IPS-20b (cell line): ENCODE measurements around the gene PRDM7.
A peak's percentile ranks its signal among the peaks of the same experiment; 100 is the strongest.
"Not testable (repeated sequence)": the region's sequence is repeated elsewhere in the genome, so short reads cannot be mapped to it uniquely, and the experiment has no call there.

ENCODE experiments used
- H3K27ac ChIP-seq: one replicate; pipeline ENCODE4 v1.5.1; 2013; ENCODE audit warnings: low read length
- H3K27me3 ChIP-seq: 2 replicates; pipeline ENCODE4 v1.6.1; 2013; ENCODE audit warnings: mild to moderate bottlenecking, low read length, inconsistent platforms; ENCODE audit not compliant: insufficient read depth
- H3K36me3 ChIP-seq: 2 replicates; pipeline ENCODE4 v1.6.1; 2013; ENCODE audit warnings: low read depth, mild to moderate bottlenecking, inconsistent platforms, low read length, moderate library complexity; ENCODE audit not compliant: insufficient read depth
- H3K4me1 ChIP-seq: 2 replicates; pipeline ENCODE4 v1.6.1; 2013; ENCODE audit warnings: mild to moderate bottlenecking, control low read depth, inconsistent platforms, low read length, moderate library complexity; ENCODE audit not compliant: insufficient read depth
- H3K4me3 ChIP-seq: 2 replicates; pipeline ENCODE4 v1.5.1; 2013; ENCODE audit warnings: mild to moderate bottlenecking, low read length, inconsistent platforms
- H3K9ac ChIP-seq: 2 replicates; pipeline ENCODE4 v1.6.1; 2013; ENCODE audit warnings: low read depth, mild to moderate bottlenecking, inconsistent platforms, low read length, moderate library complexity
- H3K9me3 ChIP-seq: 2 replicates; pipeline ENCODE4 v1.6.1; 2013; ENCODE audit warnings: mild to moderate bottlenecking, low read depth, low read length, inconsistent platforms; ENCODE audit not compliant: insufficient read depth

Gene PRDM7

GRCh38 chr16:90018297-90018651 is 58.9 kb downstream of the PRDM7 start:
- Histone ChIP-seq H3K27ac (no peak overlapping the region), H3K9me3 (no peaks in the 10 kb centered on the region), H3K4me1 (peaks cover 21% of the 10 kb centered on the region), H3K4me3 (peak overlapping the region; percentile 82), H3K36me3 (peaks cover 8% of the 10 kb centered on the region), H3K9ac (peak overlapping the region; percentile 79; the same call in 1 of the 2 replicates), H3K27me3 (peaks cover 16% of the 10 kb centered on the region)

DNA sequence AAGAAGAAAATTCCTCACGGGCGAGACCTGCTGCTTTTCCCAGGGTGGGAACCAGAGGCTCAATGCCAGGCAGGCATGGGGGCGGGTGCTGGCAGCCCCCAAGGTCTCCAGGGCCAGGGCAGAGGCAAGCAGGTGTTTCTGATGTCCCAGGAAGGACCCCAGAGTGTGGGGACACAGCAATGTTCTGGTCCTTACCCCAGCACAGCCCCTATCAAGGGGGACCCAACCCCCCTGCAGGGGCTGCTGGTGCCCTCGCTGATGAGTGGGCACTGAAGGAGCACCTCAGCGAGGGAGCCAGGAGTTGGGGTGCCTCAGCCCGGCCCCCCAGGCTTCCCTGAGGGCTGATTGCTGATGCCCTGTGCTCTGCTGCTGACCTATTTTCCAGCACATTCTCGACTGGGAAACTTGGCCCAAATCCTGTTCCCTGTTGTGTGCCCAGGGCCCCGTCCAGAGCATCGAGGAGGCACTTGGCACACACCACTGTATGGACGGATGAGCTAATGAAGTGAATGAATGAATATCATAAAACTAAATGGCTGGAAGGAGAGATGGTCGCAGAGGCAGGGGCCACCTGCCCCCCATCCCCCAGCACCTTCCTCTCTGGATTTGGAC is 60.7 kb downstream of the PRDM7 start:
- H3K27me3 ChIP-seq: peaks cover 16% of the 10 kb centered on the region
- H3K36me3 ChIP-seq: peaks cover 8% of the 10 kb centered on the region
- H3K4me1 ChIP-seq: peaks cover 14% of the 10 kb centered on the region
- H3K9ac ChIP-seq: no peak overlapping the region
- H3K9me3 ChIP-seq: no peaks in the 10 kb centered on the region
- H3K4me3 ChIP-seq: no peak overlapping the region
- H3K27ac ChIP-seq: no peak overlapping the region

DNA sequence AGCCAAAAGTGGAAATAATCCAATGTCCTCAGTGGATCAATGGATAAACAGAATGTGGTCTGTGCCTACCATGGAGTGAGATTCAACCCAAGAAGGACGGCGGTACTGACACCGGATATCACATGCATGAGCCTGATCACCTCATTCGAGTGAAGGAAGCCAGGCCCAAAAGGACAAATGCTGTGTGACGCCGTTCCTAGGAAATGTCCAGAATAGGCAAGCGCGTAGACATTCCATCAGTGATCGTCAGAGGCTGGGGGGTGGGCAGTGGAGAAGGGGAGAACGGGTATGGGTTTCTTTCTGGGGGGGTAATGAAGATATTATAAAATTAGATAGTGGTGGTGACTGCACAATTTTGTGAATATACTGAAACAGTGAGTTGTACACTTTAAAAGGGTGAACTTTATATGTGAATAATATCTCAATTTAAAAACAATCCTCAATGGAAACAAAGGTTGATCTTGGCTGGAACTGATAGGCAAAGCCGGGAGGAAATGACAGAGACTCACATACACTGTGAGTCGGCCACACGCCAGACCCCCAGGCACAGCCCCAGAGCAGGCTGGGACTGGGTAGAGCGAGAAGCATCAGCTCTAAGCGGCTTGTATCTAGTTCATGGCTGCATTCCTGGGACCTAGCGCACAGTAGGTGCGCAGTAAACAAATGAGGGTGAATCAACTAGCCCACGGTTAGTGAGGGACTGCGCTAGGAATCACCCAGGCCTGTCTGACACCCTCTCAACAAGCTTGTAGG is 61.4 kb downstream of the PRDM7 start:
- no peak overlapping the region for H3K27ac ChIP-seq
- H3K9ac ChIP-seq: no peak overlapping the region
- no peaks in the 10 kb centered on the region for H3K9me3 ChIP-seq
- peaks cover 16% of the 10 kb centered on the region for H3K27me3 ChIP-seq
- peaks cover 8% of the 10 kb centered on the region for H3K4me1 ChIP-seq
- H3K4me3 ChIP-seq: no peak overlapping the region
- peaks cover 8% of the 10 kb centered on the region for H3K36me3 ChIP-seq

GRCh38 chr16:90012991-90013745 is 64.0 kb downstream of the PRDM7 start:
- Histone ChIP-seq H3K9me3 (no peaks in the 10 kb centered on the region), H3K36me3 (peaks cover 8% of the 10 kb centered on the region), H3K9ac (no peak overlapping the region), H3K27me3 (peaks cover 8% of the 10 kb centered on the region), H3K4me3 (no peak overlapping the region), H3K4me1 (peaks cover 4% of the 10 kb centered on the region), H3K27ac (no peak overlapping the region)

- Histone ChIP-seq H3K27me3 (no peaks in the 10 kb centered on the region), H3K36me3 (peaks cover 8% of the 10 kb centered on the region), H3K27ac (no peak overlapping the region), H3K9me3 (no peaks in the 10 kb centered on the region), H3K9ac (no peak overlapping the region), H3K4me1 (no peaks in the 10 kb centered on the region; the same call in 1 of the 2 replicates), H3K4me3 (no peak overlapping the region)
Measured at GRCh38 chr16:90011908-90012501, 65.1 kb downstream of the PRDM7 start.

- H3K27ac ChIP-seq: no peak overlapping the region
- no peaks in the 10 kb centered on the region for H3K9me3 ChIP-seq
- no peak overlapping the region for H3K9ac ChIP-seq
- no peaks in the 10 kb centered on the region; the same call in 1 of the 2 replicates for H3K4me1 ChIP-seq
- H3K36me3 ChIP-seq: peaks cover 8% of the 10 kb centered on the region
- H3K4me3 ChIP-seq: no peak overlapping the region
- H3K27me3 ChIP-seq: no peaks in the 10 kb centered on the region
Measured at GRCh38 chr16:90011508-90011819, 65.7 kb downstream of the PRDM7 start.

DNA sequence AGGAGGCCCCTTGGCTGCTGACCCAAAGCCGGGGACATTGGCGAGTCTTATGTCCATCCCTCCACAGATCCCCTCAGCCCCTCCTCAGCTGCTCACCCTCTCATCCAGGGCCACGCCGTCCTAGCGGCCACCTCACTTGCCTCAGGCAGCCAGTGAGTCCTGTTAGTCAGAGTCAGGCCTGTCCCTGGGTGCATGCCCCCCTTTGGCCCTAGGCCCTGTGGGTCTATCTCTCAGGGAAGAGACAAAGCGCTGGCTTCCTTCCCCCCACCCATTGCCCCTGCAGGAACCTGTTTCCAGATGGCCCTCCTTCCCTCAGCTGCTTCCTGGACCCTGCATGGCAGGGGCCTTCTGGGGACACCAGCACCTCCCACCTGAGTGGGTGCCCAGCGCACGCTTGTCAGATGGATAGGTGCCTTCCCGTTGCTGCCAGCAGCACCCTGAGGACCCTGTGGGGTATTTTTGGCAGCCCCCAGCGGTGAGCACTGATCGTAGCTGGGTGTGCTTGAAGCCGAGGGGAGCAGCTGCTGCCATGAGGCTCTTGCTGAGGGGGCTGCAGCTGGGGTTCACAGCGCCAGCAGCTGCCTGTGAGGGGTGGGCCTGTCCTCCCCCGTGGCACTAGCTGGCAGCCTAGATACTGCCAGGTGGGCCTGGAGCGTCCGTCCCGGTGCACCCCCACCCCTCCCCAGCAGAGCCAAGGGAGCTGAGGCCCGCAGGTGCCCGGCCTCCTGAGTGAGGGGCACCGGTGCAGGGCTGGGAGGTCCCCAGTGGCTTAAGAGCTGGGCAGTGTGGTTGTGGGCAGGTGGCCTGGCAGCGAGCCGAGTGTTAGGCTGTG is 66.2 kb downstream of the PRDM7 start:
- Histone ChIP-seq H3K27ac (no peak overlapping the region), H3K9ac (no peak overlapping the region), H3K4me1 (no peaks in the 10 kb centered on the region; the same call in 1 of the 2 replicates), H3K36me3 (peaks cover 8% of the 10 kb centered on the region), H3K9me3 (no peaks in the 10 kb centered on the region), H3K27me3 (no peaks in the 10 kb centered on the region), H3K4me3 (no peak overlapping the region)

DNA sequence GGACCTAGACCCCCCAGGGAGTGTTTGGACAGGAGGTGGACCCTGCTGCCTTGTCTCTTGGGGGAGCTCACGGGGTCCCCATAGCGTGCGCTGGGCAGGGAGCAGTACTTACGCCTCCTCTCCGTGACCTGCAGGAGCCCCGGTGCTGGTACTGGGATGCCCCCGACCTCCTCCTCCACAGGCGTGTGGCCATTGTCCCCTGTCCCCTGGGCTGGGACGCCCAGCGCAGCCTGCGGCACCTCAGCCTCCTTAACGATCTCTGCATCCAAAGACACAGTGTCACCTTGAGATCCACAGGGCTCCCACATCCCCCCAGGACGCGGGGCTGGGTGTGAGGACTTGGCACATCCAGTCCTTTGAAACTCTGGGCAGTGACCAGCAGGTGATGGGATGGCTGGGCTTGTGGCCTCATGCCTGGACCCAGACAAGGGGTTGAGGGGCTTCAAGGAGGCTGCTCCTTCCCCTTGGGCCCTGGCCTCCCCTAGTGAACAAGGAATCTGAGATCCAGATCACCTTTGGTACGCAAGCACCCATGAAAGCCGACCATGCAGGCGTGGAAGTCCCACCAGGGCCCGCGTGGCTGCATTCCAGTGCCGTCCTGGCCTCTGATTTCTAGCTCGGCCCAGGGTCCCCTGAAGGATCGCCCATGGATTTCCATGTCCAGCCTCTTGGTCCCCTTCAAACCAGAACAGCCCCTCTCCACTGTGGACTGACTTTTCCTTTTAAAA is 67.8 kb downstream of the PRDM7 start:
- H3K27ac ChIP-seq: no peak overlapping the region
- H3K4me3 ChIP-seq: no peak overlapping the region

GRCh38 chr16:90008708-90009145 is 68.4 kb downstream of the PRDM7 start:
- Histone ChIP-seq H3K36me3 (no peaks in the 10 kb centered on the region), H3K27ac (no peak overlapping the region), H3K9me3 (no peaks in the 10 kb centered on the region), H3K9ac (no peak overlapping the region), H3K4me1 (no peaks in the 10 kb centered on the region; the same call in 1 of the 2 replicates), H3K27me3 (no peaks in the 10 kb centered on the region), H3K4me3 (no peak overlapping the region)

More for the DNA sequence above, 67.8 kb downstream of the PRDM7 start:
- Histone ChIP-seq H3K27me3 (no peaks in the 10 kb centered on the region), H3K9ac (no peak overlapping the region), H3K9me3 (no peaks in the 10 kb centered on the region), H3K4me1 (no peaks in the 10 kb centered on the region; the same call in 1 of the 2 replicates), H3K36me3 (no peaks in the 10 kb centered on the region)

GRCh38 chr16:90007635-90008234 is 69.4 kb downstream of the PRDM7 start:
- not testable (repeated sequence) for H3K4me3 ChIP-seq, H3K9ac ChIP-seq, H3K27me3 ChIP-seq, H3K9me3 ChIP-seq, H3K4me1 ChIP-seq, H3K36me3 ChIP-seq, H3K27ac ChIP-seq
